Measurements from ENCODE around the gene DNA2. TPM values are rescaled to one million over a fixed set of nuclear protein-coding genes. Genes with fewer than 3 reads are reported as not detected.

Gene DNA2
- total RNA-seq, 4 donors from 2014 or later = 1.8 to 10.5 (median 5.2) TPM

GRCh38 chr10:68406815-68407548, 64.8 kb downstream of the DNA2 start, which contains the start of gene RUFY2:
TSS of gene RUFY2 (minus strand) at chr10:68407277. CDS start at chr10:68407189, 88 bp downstream.
- no peaks in the 10 kb centered on the region for H3K27me3 ChIP-seq
- WGBS, 2 donors = no CpG with 5 or more reads among the region's 79 CpGs
- H3K27ac ChIP-seq = peak within 1 kb of the TSS; percentile 93 to 97 (median 96)

GRCh38 chr10:68406111-68406814, 65.5 kb downstream of the DNA2 start:
- no peak for DNase-seq
- Histone ChIP-seq H3K4me1 (peaks cover 0 to 28% (median 3%) of the 10 kb centered on the region in 3 donors), H3K4me3 (peak overlapping the region; percentile 90 to 99 (median 96)), H3K9me3 (no peaks in the 10 kb centered on the region), H3K27ac (peak overlapping the region; percentile 93 to 97 (median 96)), H3K27me3 (no peaks in the 10 kb centered on the region), H3K36me3 (peaks cover 0 to 9% (median 0%) of the 10 kb centered on the region in 3 donors)
- 0% methylated on average over 18 to 25 of the region's 38 CpGs for WGBS, 2 donors
- intact Hi-C loops (cut with DNase I) = no loop called here
- TF ChIP-seq POLR2A (IDR thresholded peaks at IDR 0.05) (no peak), CTCF (IDR thresholded peaks at IDR 0.05) (no peak)

More at GRCh38 chr10:68406815-68407548, 64.8 kb downstream of the DNA2 start, which contains the start of gene RUFY2:
- H3K4me3 ChIP-seq = peak within 1 kb of the TSS; percentile 90 to 99 (median 96)
- H3K9me3 ChIP-seq = no peaks in the 10 kb centered on the region
- DNase-seq = no peak
- H3K4me1 ChIP-seq = peaks cover 0 to 28% (median 3%) of the 10 kb centered on the region in 3 donors
- H3K36me3 ChIP-seq = peaks cover 0 to 5% (median 0%) of the 10 kb centered on the region in 3 donors
- TF ChIP-seq CTCF (IDR thresholded peaks at IDR 0.05) (peak; percentile 26 to 95 (median 82)), POLR2A (IDR thresholded peaks at IDR 0.05) (peak in 2 of 4 donors; percentile 46 to 74)
- intact Hi-C loops (cut with DNase I) = no loop called here

GRCh38 chr10:68403701-68404100, 68.1 kb downstream of the DNA2 start:
- H3K27me3 ChIP-seq = no peaks in the 10 kb centered on the region
- H3K4me3 ChIP-seq = no peak overlapping the region
- TF ChIP-seq CTCF (IDR thresholded peaks at IDR 0.05) (no peak), POLR2A (IDR thresholded peaks at IDR 0.05) (no peak)
- H3K27ac ChIP-seq = no peak overlapping the region
- intact Hi-C loops (cut with DNase I) = no loop called here
- WGBS, 2 donors = 74 to 75% methylated on average over 4 of the region's 4 CpGs
- H3K4me1 ChIP-seq = peaks cover 0 to 28% (median 3%) of the 10 kb centered on the region in 3 donors
- peaks cover 0 to 35% (median 0%) of the 10 kb centered on the region in 3 donors for H3K36me3 ChIP-seq
- H3K9me3 ChIP-seq = no peaks in the 10 kb centered on the region
- DNase-seq = no peak

GRCh38 chr10:68402276-68402675, 69.5 kb downstream of the DNA2 start:
- no peak for DNase-seq
- WGBS, 2 donors = 90% methylated on average over 1 of the region's 1 CpG
- Histone ChIP-seq H3K9me3 (no peaks in the 10 kb centered on the region), H3K4me1 (peaks cover 0 to 22% (median 3%) of the 10 kb centered on the region in 3 donors), H3K4me3 (no peak overlapping the region), H3K36me3 (peaks cover 0 to 49% (median 0%) of the 10 kb centered on the region in 3 donors), H3K27ac (no peak overlapping the region), H3K27me3 (no peaks in the 10 kb centered on the region)
- TF ChIP-seq POLR2A (IDR thresholded peaks at IDR 0.05) = no peak
- no peak for TF ChIP-seq CTCF (IDR thresholded peaks at IDR 0.05)
- intact Hi-C loops (cut with DNase I) = no loop called here

GRCh38 chr10:68397005-68397404, 74.8 kb downstream of the DNA2 start:
- Histone ChIP-seq H3K4me1 (no peaks in the 10 kb centered on the region), H3K36me3 (peaks cover 0 to 96% (median 9%) of the 10 kb centered on the region in 3 donors), H3K27me3 (no peaks in the 10 kb centered on the region), H3K4me3 (no peak overlapping the region), H3K9me3 (no peaks in the 10 kb centered on the region), H3K27ac (no peak overlapping the region)
- no peak for TF ChIP-seq POLR2A (IDR thresholded peaks at IDR 0.05)
- no peak for TF ChIP-seq CTCF (IDR thresholded peaks at IDR 0.05)
- no peak for DNase-seq
- 95 to 100% methylated on average over 1 of the region's 1 CpG for WGBS, 2 donors
- intact Hi-C loops (cut with DNase I) = no loop called here
